Left ventricle myocardium inferior (tissue), 1 donor: Measurements from ENCODE around the gene MEG3. TPM values are rescaled to one million over a fixed set of nuclear protein-coding genes. Genes with fewer than 3 reads are reported as not detected.

Experiments used
- DNase-seq: peaks from one replicate; pipeline ENCODE4 v3.0.0-alpha.2; 2020
- H3K27ac ChIP-seq: fragments of 200-600 bp; replicated peaks from 2 replicates; pipeline ENCODE4 v1.8.0; 2021
- H3K27me3 ChIP-seq: fragments of 200-600 bp; 2 replicates; pipeline ENCODE4 v1.8.0; 2021; ENCODE audit warnings: low read depth
- H3K36me3 ChIP-seq: fragments of 200-600 bp; 2 replicates; pipeline ENCODE4 v1.8.0; 2021
- H3K4me1 ChIP-seq: fragments of 200-600 bp; 2 replicates; pipeline ENCODE4 v1.8.0; 2021
- H3K4me3 ChIP-seq: fragments of 200-600 bp; 2 replicates; pipeline ENCODE4 v1.8.0; 2021; ENCODE audit warnings: mild to moderate bottlenecking, moderate library complexity
- H3K9me3 ChIP-seq: fragments of 200-600 bp; replicated peaks from 2 replicates; pipeline ENCODE4 v1.8.0; 2021
- CTCF ChIP-seq: fragments of 200-600 bp; IDR thresholded peaks from 2 replicates; pipeline ENCODE4 v1.8.0; 2021; ENCODE audit warnings: antibody characterized with exemption, mild to moderate bottlenecking, borderline replicate concordance
- intact Hi-C: fragments of 100-400 bp; cut with micrococcal nuclease; formaldehyde crosslinking; loops from one replicate; pipeline ENCODE4 v1.11.0; 2022
- total RNA-seq: library from RNA; stranded (reverse); fragmentation: NEBNext Ultra II Directional; extraction: Animal tissue kit (Norgen Biotek cat#: 25700); gene quantifications from one replicate; pipeline ENCODE4 v1.2.1, GENCODE V29; 2021
- donor health status: DM: no; HTN: yes; CAD: no; lungs with severe emphysema.

The MEG3 gene
- total RNA-seq, 1 donor from 2014 or later, result 17.5 TPM

GRCh38 chr14:100810435-100810834 is 15.5 kb upstream of the MEG3 start:
- intact Hi-C loops, result no loop called here
- no peaks in the 10 kb centered on the region for H3K4me1 ChIP-seq
- H3K27me3 ChIP-seq, result peaks cover 94% of the 10 kb centered on the region
- H3K27ac ChIP-seq, result no peak overlapping the region
- no peak overlapping the region for H3K4me3 ChIP-seq
- H3K36me3 ChIP-seq, result no peaks in the 10 kb centered on the region
- TF ChIP-seq CTCF, result no peak
- DNase-seq, result no peak
- peaks cover 43% of the 10 kb centered on the region for H3K9me3 ChIP-seq

- H3K4me1 ChIP-seq, result no peaks in the 10 kb centered on the region
- intact Hi-C loops, result no loop called here
These were observed 15.0 kb upstream of the MEG3 start for GRCh38 chr14:100810861-100811461.

GRCh38 chr14:100813291-100813690 is 12.6 kb upstream of the MEG3 start:
- no peak for DNase-seq
- H3K9me3 ChIP-seq, result peaks cover 34% of the 10 kb centered on the region
- no peak for TF ChIP-seq CTCF
- H3K4me3 ChIP-seq, result no peak overlapping the region
- H3K36me3 ChIP-seq, result no peaks in the 10 kb centered on the region
- peaks cover 80% of the 10 kb centered on the region for H3K27me3 ChIP-seq
- intact Hi-C loops, result no loop called here
- H3K4me1 ChIP-seq, result no peaks in the 10 kb centered on the region
- H3K27ac ChIP-seq, result no peak overlapping the region

More at GRCh38 chr14:100810861-100811461, 15.0 kb upstream of the MEG3 start:
- no peak for TF ChIP-seq CTCF
- Histone ChIP-seq H3K4me3 (no peak overlapping the region), H3K9me3 (peaks cover 43% of the 10 kb centered on the region), H3K36me3 (no peaks in the 10 kb centered on the region), H3K27ac (no peak overlapping the region), H3K27me3 (peaks cover 94% of the 10 kb centered on the region)
- DNase-seq, result no peak

- Histone ChIP-seq H3K27ac (no peak overlapping the region), H3K9me3 (peaks cover 10% of the 10 kb centered on the region), H3K36me3 (no peaks in the 10 kb centered on the region), H3K4me1 (no peaks in the 10 kb centered on the region), H3K4me3 (no peak overlapping the region), H3K27me3 (peaks cover 60% of the 10 kb centered on the region)
- TF ChIP-seq CTCF, result no peak
- intact Hi-C loops, result no loop called here
- DNase-seq, result no peak
These were observed 10.2 kb upstream of the MEG3 start for GRCh38 chr14:100815478-100816285.

- H3K9me3 ChIP-seq, result peaks cover 2% of the 10 kb centered on the region
- peaks cover 60% of the 10 kb centered on the region for H3K27me3 ChIP-seq
- no peak for DNase-seq
- no peaks in the 10 kb centered on the region for H3K4me1 ChIP-seq
- H3K36me3 ChIP-seq, result no peaks in the 10 kb centered on the region
- intact Hi-C loops, result no loop called here
- no peak for TF ChIP-seq CTCF
- no peak overlapping the region for H3K27ac ChIP-seq
- H3K4me3 ChIP-seq, result no peak overlapping the region
These were observed 9.5 kb upstream of the MEG3 start for GRCh38 chr14:100816286-100816949.
